IMR-90 (cell line): Measurements from ENCODE around the gene COL23A1. TPM values are rescaled to one million over a fixed set of nuclear protein-coding genes. Genes with fewer than 3 reads are reported as not detected.

Experiments
- ATAC-seq: fragments of 200-7000 bp; cut with Tn5 transposase; 2 replicates; pipeline ENCODE4 v1.9.1; 2020; ENCODE audit warnings: low read depth, mild to moderate bottlenecking, moderate library complexity
- BruUV-seq: library from RNA; stranded (reverse); fragments of 400-500 nt; replicated peaks from 2 replicates; lab custom pipeline; 2021; lab: Mats Ljungman, UMichigan
- CTCF ChIA-PET: fragments of 300-600 bp; formaldehyde crosslinking; extraction: SDS; loops from one replicate; lab custom pipeline; 2021; ENCODE audit warnings: antibody characterized with exemption; lab: Yijun Ruan, JAX
- POLR2A ChIA-PET: fragments of 300-600 bp; sonication (Branson Sonifier 250); formaldehyde crosslinking; loops from one replicate; lab custom pipeline; 2022; ENCODE audit warnings: antibody characterized with exemption; ENCODE audit not compliant: unreplicated experiment; lab: Charles Lee
- DNase-seq: peaks from one replicate; pipeline ENCODE4 v3.0.0; 2013
- H2AFZ ChIP-seq: replicated peaks from 2 replicates; pipeline ENCODE3; 2013; ENCODE audit warnings: low read length, mild to moderate bottlenecking; ENCODE audit not compliant: poor library complexity
- H2AK5ac ChIP-seq: 2 replicates; pipeline ENCODE4 v1.6.1; 2013; ENCODE audit warnings: low read depth, low read length, inconsistent platforms
- H2AK9ac ChIP-seq: replicated peaks from 2 replicates; pipeline ENCODE3; 2013; ENCODE audit warnings: mild to moderate bottlenecking, low read depth, low read length, moderate library complexity; ENCODE audit not compliant: poor library complexity
- H2BK120ac ChIP-seq: 2 replicates; pipeline ENCODE4 v1.6.1; 2013; ENCODE audit warnings: low read depth, low read length, inconsistent platforms
- H2BK15ac ChIP-seq: 3 replicates; pipeline ENCODE4 v1.6.1; 2013; ENCODE audit warnings: low read depth, low read length, inconsistent platforms
- H2BK20ac ChIP-seq: 2 replicates; pipeline ENCODE4 v1.6.1; 2013; ENCODE audit warnings: low read depth, mild to moderate bottlenecking, inconsistent platforms, low read length, moderate library complexity
- H2BK5ac ChIP-seq: 2 replicates; pipeline ENCODE4 v1.6.1; 2013; ENCODE audit warnings: mild to moderate bottlenecking, low read depth, low read length, inconsistent platforms; ENCODE audit not compliant: poor library complexity, severe bottlenecking
- H3K14ac ChIP-seq: replicated peaks from 2 replicates; pipeline ENCODE4 v1.6.1; 2013; ENCODE audit warnings: low read depth, low read length, inconsistent platforms
- H3K18ac ChIP-seq: 2 replicates; pipeline ENCODE4 v1.6.1; 2013; ENCODE audit warnings: low read depth, low read length, control low read depth
- H3K23ac ChIP-seq: 2 replicates; pipeline ENCODE4 v1.6.1; 2013; ENCODE audit warnings: low read depth, low read length, inconsistent platforms
- H3K27ac ChIP-seq: 2 replicates; pipeline ENCODE4 v1.5.1; 2013; ENCODE audit warnings: mild to moderate bottlenecking, control low read depth, low read length; ENCODE audit not compliant: insufficient read depth
- H3K27me3 ChIP-seq: 2 replicates; pipeline ENCODE4 v1.6.1; 2013; ENCODE audit warnings: low read length; ENCODE audit not compliant: control insufficient read depth, insufficient read depth
- H3K36me3 ChIP-seq: 2 replicates; pipeline ENCODE4 v1.6.1; 2013; ENCODE audit warnings: low read length, mixed read lengths; ENCODE audit not compliant: control insufficient read depth, insufficient read depth
- H3K4ac ChIP-seq: 2 replicates; pipeline ENCODE4 v1.6.1; 2013; ENCODE audit warnings: low read depth, low read length, inconsistent platforms
- H3K4me1 ChIP-seq: 2 replicates; pipeline ENCODE4 v1.6.1; 2013; ENCODE audit warnings: low read length, mixed read lengths; ENCODE audit not compliant: control insufficient read depth, insufficient read depth
- H3K4me2 ChIP-seq: 2 replicates; pipeline ENCODE4 v1.6.1; 2013; ENCODE audit warnings: low read depth, mild to moderate bottlenecking, control low read depth, low read length, moderate library complexity
- H3K4me3 ChIP-seq: 2 replicates; pipeline ENCODE4 v1.5.1; 2013; ENCODE audit warnings: low read depth, mild to moderate bottlenecking, control low read depth, low read length, moderate library complexity; ENCODE audit not compliant: insufficient read depth
- H3K56ac ChIP-seq: 2 replicates; pipeline ENCODE4 v1.6.1; 2013; ENCODE audit warnings: low read length, inconsistent platforms; ENCODE audit not compliant: insufficient read depth; ENCODE audit errors: extremely low read depth
- H3K79me1 ChIP-seq, 2 experiments: 2 replicates each; pipeline ENCODE4 v1.6.1; 2013; ENCODE audit warnings: low read length in 2 of 2, inconsistent platforms in 1 of 2, low read depth in 1 of 2
- H3K9ac ChIP-seq: 2 replicates; pipeline ENCODE4 v1.6.1; 2013; ENCODE audit warnings: low read depth, low read length, control low read depth
- H3K9me1 ChIP-seq: 2 replicates; pipeline ENCODE4 v1.6.1; 2013; ENCODE audit warnings: low read length, inconsistent platforms; ENCODE audit not compliant: insufficient read depth
- H3K9me3 ChIP-seq: 2 replicates; pipeline ENCODE4 v1.6.1; 2013; ENCODE audit warnings: low read length; ENCODE audit not compliant: control insufficient read depth, insufficient read depth
- H4K20me1 ChIP-seq: 2 replicates; pipeline ENCODE4 v1.6.1; 2013; ENCODE audit warnings: low read length, inconsistent platforms; ENCODE audit not compliant: insufficient read depth
- H4K5ac ChIP-seq: 2 replicates; pipeline ENCODE4 v1.6.1; 2013; ENCODE audit warnings: mild to moderate bottlenecking, low read depth, low read length, control low read depth
- H4K8ac ChIP-seq, 2 experiments: 2 replicates each; pipeline ENCODE4 v1.6.1; 2013; ENCODE audit warnings: low read depth in 2 of 2, low read length in 2 of 2, control low read depth in 1 of 2, inconsistent platforms in 1 of 2
- H4K91ac ChIP-seq: 2 replicates; pipeline ENCODE4 v1.6.1; 2013; ENCODE audit warnings: low read depth, low read length, inconsistent platforms; ENCODE audit not compliant: insufficient read depth
- FOS ChIP-seq: fragments of 150-350 bp; IDR thresholded peaks from 2 replicates; pipeline ENCODE4 v1.6.1; 2016; ENCODE audit warnings: low read depth, low read length
- MAFK ChIP-seq: IDR thresholded peaks from 2 replicates; pipeline ENCODE4 v1.6.1; 2012; ENCODE audit warnings: low read depth, low read length, improper control_type of control experiment
- RCOR1 ChIP-seq: IDR thresholded peaks from 2 replicates; pipeline ENCODE4 v1.6.1; 2012; ENCODE audit warnings: mild to moderate bottlenecking, low read length, improper control_type of control experiment; ENCODE audit not compliant: insufficient replicate concordance
- WGBS, 2 experiments: methylation state at CpG; one replicate each; pipeline versions ENCODE4 v1.1.5 to v1.1.7; 2013; ENCODE audit warnings: missing lambda C conversion rate in 2 of 2; ENCODE audit not compliant: insufficient read length in 1 of 2; ENCODE audit errors: extremely low coverage in 2 of 2; 5-methylcytosine and 5-hydroxymethylcytosine counted together
- dilution Hi-C: fragments of 300-500 bp; cut with HindIII; formaldehyde crosslinking; loops from one replicate; pipeline ENCODE4 v1.14.3; 2018; ENCODE audit warnings: low sequenced_read_pairs; ENCODE audit not compliant: unreplicated experiment
- in situ Hi-C: fragments of 300-500 bp; cut with MboI; formaldehyde crosslinking; loops from 3 replicates; pipeline ENCODE4 v1.14.3; 2019; ENCODE audit warnings: low sequenced_read_pairs, inconsistent platforms, mixed read lengths
- intact Hi-C: fragments of 100-400 bp; cut with micrococcal nuclease; formaldehyde crosslinking; loops from 2 replicates; pipeline ENCODE4 v1.10.0; 2022
- polyA plus RNA-seq, 3 experiments: library from polyadenylated mRNA; depleted of rRNA; stranded (reverse); fragments of >200 nt; gene quantifications; 2 replicates each; pipeline ENCODE4 v1.2.3, GENCODE V29; 2012; ENCODE audit warnings: low replicate concordance in 1 of 3
- total RNA-seq: library from RNA; depleted of rRNA; stranded (reverse); fragments of >200 nt; gene quantifications from 2 replicates; pipeline ENCODE4 v1.2.3, GENCODE V29; 2012

COL23A1 gene
- total and polyA plus RNA-seq, 2 of the 4 experiments (the other 2 are of a cell fraction): not detected

GRCh38 chr5:178332210-178332641 is 258.0 kb downstream of the COL23A1 start:
- H4K8ac ChIP-seq: no peak overlapping the region
- H4K91ac ChIP-seq: no peak overlapping the region
- no peak overlapping the region for H3K4me3 ChIP-seq
- no peak overlapping the region for H3K23ac ChIP-seq
- H2BK15ac ChIP-seq: no peak overlapping the region
- peaks cover 9% of the 10 kb centered on the region for H3K9me3 ChIP-seq
- H3K56ac ChIP-seq: no peak overlapping the region
- H3K27me3 ChIP-seq: no peaks in the 10 kb centered on the region; the same call in 1 of the 2 replicates
- peak overlapping the region; percentile 21 for H2AFZ ChIP-seq
- H3K79me1 ChIP-seq: no peaks in the 10 kb centered on the region
- intact Hi-C loops: no loop called here
- H2AK9ac ChIP-seq: no peak overlapping the region
- no peaks in the 10 kb centered on the region for H3K4me1 ChIP-seq
- H4K5ac ChIP-seq: no peak overlapping the region
- no peak overlapping the region for H3K14ac ChIP-seq
- no peak overlapping the region for H2AK5ac ChIP-seq
- no peak overlapping the region for H3K27ac ChIP-seq
- no peak overlapping the region for H3K4ac ChIP-seq
- dilution Hi-C loops: no loop called here
- no peak overlapping the region for H2BK20ac ChIP-seq
- TF ChIP-seq MAFK: no peak
- TF ChIP-seq RCOR1: no peak
- no peak for TF ChIP-seq FOS
- no peak overlapping the region for H2BK5ac ChIP-seq
- H4K20me1 ChIP-seq: no peaks in the 10 kb centered on the region
- no CpG with 5 or more reads among the region's 7 CpGs for WGBS, 2 experiments
- no peaks in the 10 kb centered on the region for H3K9me1 ChIP-seq
- ATAC-seq (no peak), DNase-seq (no peak)
- in situ Hi-C loops: no loop called here
- ChIA-PET CTCF (interaction anchor here (0.7 kb wide), 1 partner anchor 11 kb away, joined by 3 read pairs; no protein-coding TSS in a partner anchor), POLR2A (no interaction called here)
- no peaks in the 10 kb centered on the region for H3K36me3 ChIP-seq
- H3K18ac ChIP-seq: no peak overlapping the region
- no TSS peak for BruUV-seq
- no peak overlapping the region for H3K4me2 ChIP-seq
- no peak overlapping the region for H2BK120ac ChIP-seq
- no peak overlapping the region for H3K9ac ChIP-seq
